SK-N-DZ (cell line): ENCODE measurements around the gene EXOC3L2. TPM values are rescaled to one million over a fixed set of nuclear protein-coding genes. Genes with fewer than 3 reads are reported as not detected.
"Not testable (repeated sequence)": the region's sequence is repeated elsewhere in the genome, so short reads cannot be mapped to it uniquely, and the experiment has no call there.

Experiments used
- DNase-seq: peaks from one replicate; pipeline ENCODE4 v3.0.0-alpha.2; 2015; ENCODE audit warnings: low spot score
- polyA plus RNA-seq, 2 experiments: library from polyadenylated mRNA; depleted of rRNA; stranded (reverse); fragments of >200 nt; gene quantifications; 2 replicates each; pipeline ENCODE4 v1.2.3, GENCODE V29; 2014

Gene EXOC3L2
- not detected in 2 replicates for polyA plus RNA-seq (2014; cell fraction: cytosol; rRNA removed)
- not detected in 2 replicates for polyA plus RNA-seq (2014; cell fraction: nucleus; rRNA removed)

GRCh38 chr19:45245334-45245787 is at the start of gene EXOC3L2:
Gene EXOC3L2, minus strand, starts transcription at chr19:45245407. Its CDS starts 6,362 bp downstream, at chr19:45239045.
- DNase-seq: no peak

GRCh38 chr19:45294291-45295029 is 49.3 kb upstream of the EXOC3L2 start:
- DNase-seq: no peak

GRCh38 chr19:45293682-45294081 is 48.5 kb upstream of the EXOC3L2 start:
- no peak for DNase-seq

GRCh38 chr19:45291834-45292233 is 46.6 kb upstream of the EXOC3L2 start:
- no peak for DNase-seq

- no peak for DNase-seq
These were observed 45.2 kb upstream of the EXOC3L2 start for GRCh38 chr19:45290381-45290931.

- DNase-seq: no peak
These were observed 38.3 kb upstream of the EXOC3L2 start for GRCh38 chr19:45283443-45284033.

- no peak for DNase-seq
These were observed 35.3 kb upstream of the EXOC3L2 start for GRCh38 chr19:45280471-45280961.

GRCh38 chr19:45279587-45280192 is 34.5 kb upstream of the EXOC3L2 start:
- no peak for DNase-seq

GRCh38 chr19:45278087-45278486 is 32.9 kb upstream of the EXOC3L2 start:
- DNase-seq: no peak

GRCh38 chr19:45276284-45276687 is 31.1 kb upstream of the EXOC3L2 start:
- no peak for DNase-seq

- DNase-seq: no peak
These were observed 30.3 kb upstream of the EXOC3L2 start for GRCh38 chr19:45275370-45275971.

GRCh38 chr19:45273521-45273855 is 28.3 kb upstream of the EXOC3L2 start:
- no peak for DNase-seq

- no peak for DNase-seq
These were observed 26.5 kb upstream of the EXOC3L2 start for GRCh38 chr19:45271735-45272108.

- DNase-seq: no peak
These were observed 26.0 kb upstream of the EXOC3L2 start for GRCh38 chr19:45271098-45271734.

GRCh38 chr19:45269939-45270338 is 24.7 kb upstream of the EXOC3L2 start:
- not testable (repeated sequence) for DNase-seq

- DNase-seq: no peak
These were observed 22.1 kb upstream of the EXOC3L2 start for GRCh38 chr19:45267296-45267695.

- no peak for DNase-seq
These were observed 20.2 kb upstream of the EXOC3L2 start for GRCh38 chr19:45265375-45265774.

GRCh38 chr19:45264781-45265317 is 19.6 kb upstream of the EXOC3L2 start:
- no peak for DNase-seq

- DNase-seq: no peak
These were observed 17.8 kb upstream of the EXOC3L2 start for GRCh38 chr19:45263013-45263412.

GRCh38 chr19:45262570-45262969 is 17.4 kb upstream of the EXOC3L2 start:
- DNase-seq: no peak

- DNase-seq: no peak
These were observed 13.7 kb upstream of the EXOC3L2 start for GRCh38 chr19:45258862-45259261.
